GM11168 (cell line): ENCODE measurements around the gene SLC29A2.

Experiments used
- in situ Hi-C: fragments of 300-500 bp; cut with MboI; formaldehyde crosslinking; loops from one replicate; pipeline ENCODE4 v1.12.0; 2022; ENCODE audit warnings: low sequenced_read_pairs; ENCODE audit not compliant: unreplicated experiment

The SLC29A2 gene

GRCh38 chr11:66335531-66336233, 35.9 kb downstream of the SLC29A2 start:
- in situ Hi-C loops: no loop called here

DNA sequence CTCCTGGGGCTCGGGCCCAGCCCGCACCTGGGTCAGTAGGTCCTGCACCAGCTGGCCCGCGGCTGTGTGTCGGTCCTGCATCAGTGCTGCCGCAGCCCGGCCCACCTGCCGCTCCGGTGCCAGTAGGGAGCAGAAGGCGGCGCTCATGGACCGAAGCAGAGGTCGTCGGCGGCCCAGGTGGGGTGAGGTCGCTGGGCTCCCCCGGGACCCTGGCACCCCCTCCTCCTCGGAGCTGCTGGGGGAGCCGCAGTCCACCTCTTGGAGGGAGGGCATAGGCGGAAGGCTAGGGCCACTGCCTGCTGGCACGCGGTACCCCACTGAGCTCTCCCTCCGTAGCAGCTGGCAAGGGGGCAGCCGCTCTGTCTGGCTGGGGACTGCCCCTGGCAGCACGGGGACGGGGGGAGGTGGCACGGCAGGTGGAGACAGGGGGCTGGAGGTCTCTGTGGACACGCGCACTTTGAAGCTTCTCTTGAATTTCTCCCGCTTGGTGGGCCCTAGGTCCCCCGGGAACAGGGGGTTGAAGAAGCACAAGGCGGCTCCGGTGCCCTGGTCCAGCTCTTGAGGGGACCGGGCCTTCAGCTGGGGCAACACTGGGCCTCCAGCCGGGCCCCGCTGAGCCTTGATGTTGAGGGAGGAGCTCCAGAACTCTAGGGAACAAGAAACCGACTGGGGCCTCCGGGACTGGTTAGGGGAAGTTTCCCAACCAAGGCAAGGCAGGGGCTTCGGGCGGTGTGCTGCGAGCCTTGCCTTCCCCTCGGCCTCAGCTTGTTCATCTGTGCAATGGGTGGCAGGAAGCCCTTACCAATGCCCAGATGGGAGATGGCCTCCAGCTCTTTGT, 36.7 kb downstream of the SLC29A2 start:
- in situ Hi-C loops: no loop called here

GRCh38 chr11:66333896-66334604, 37.5 kb downstream of the SLC29A2 start:
- in situ Hi-C loops: no loop called here

DNA sequence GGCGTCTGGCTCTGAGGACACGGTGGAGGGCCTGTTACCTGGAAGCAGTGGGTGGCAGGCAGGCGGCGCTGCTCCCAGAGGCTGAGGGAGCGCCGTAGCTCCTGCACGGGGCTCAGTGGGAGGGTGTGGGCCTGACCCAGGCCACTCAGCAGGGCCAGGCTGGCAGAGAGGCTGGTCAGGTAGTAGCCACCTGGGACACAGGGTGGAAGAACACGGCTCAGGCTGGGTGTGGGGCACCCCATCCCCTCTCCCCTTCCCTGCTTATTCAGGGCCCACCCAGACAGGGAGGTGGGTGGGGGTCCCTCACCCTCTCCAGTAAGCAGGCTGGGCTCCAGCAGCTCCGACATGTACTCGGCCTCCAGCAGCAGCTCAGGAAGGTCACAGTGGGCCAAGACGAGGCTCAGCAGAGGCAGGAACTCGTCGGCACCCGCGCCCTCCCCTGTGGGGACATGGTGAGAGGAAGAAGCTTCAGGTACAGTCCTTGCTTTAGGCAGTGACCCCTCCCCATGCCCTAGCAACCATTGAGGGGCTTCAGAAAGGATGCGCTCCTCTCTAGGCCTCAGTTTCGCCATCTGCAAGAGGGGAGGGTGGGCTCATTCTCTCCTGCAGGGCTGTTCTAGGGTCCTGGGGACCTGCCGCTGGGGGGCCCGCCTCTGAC, 38.2 kb downstream of the SLC29A2 start:
- in situ Hi-C loops: no loop called here

- in situ Hi-C loops: no loop called here
Measured at GRCh38 chr11:66332371-66333219, 39.0 kb downstream of the SLC29A2 start.

DNA sequence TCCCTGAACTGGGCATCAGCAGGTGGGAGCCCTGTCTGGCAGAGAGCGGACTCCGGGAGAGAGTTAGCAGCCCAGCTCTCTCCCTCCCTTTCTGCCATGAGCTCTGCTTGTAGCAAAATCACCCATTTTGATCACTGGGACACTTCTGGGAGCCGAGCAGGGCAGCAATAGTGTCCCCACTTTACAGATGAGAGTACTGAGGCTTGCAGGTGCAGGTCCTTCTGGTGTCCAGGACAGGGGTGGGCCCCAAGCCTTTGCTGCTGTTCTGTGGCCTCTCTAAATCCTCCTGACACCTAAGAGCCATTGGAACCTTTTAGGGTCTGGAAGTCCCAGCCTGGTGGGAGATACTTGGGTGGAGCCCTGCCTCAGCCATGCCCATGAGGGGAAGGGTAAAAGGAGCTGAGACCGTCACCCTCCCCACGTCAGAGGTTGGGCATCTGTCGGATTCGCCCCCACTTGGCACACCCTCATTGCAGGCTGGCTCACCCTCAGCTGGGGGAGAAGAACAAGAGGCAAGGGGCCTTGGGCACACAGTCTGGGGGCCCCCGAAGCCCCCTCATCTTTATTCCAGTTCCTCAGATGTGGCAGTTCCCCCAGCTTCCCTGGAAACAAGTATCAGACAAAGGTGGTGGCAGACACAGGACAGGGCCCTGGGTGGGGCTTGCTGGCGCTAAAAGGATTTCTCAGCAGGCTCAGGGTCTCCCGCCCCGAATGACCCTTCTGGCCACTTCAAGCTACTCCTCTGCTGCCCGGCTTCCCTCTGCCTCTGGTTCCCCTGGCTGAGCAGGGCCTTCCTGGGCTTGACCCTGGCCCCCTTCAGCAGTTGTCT, 39.8 kb downstream of the SLC29A2 start:
- in situ Hi-C loops: no loop called here

DNA sequence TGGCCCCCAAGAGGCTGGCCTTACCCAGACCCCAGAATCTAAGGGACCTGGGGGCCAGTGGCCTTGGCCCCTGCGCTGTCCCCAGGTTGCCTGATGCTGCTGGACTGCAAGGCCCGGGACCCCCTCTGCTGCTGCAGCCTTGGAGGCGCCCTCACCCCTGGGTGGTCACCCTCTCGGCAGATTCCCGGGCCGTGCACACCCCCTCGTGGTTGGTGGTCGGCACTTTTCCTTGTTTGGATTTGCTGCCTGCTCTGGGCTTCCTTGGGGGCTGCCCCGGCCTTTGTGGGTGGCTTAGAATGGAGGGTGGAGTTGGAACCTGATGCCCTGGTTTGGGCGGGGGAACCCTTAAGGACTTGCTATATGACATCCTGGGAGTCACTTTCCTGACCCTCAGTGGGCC, 40.6 kb downstream of the SLC29A2 start:
- in situ Hi-C loops: no loop called here

GRCh38 chr11:66329165-66329673, 42.3 kb downstream of the SLC29A2 start:
- in situ Hi-C loops: no loop called here

- in situ Hi-C loops: no loop called here
Measured at GRCh38 chr11:66328302-66329144, 43.0 kb downstream of the SLC29A2 start.

GRCh38 chr11:66328031-66328301, 43.6 kb downstream of the SLC29A2 start:
- in situ Hi-C loops: no loop called here

DNA sequence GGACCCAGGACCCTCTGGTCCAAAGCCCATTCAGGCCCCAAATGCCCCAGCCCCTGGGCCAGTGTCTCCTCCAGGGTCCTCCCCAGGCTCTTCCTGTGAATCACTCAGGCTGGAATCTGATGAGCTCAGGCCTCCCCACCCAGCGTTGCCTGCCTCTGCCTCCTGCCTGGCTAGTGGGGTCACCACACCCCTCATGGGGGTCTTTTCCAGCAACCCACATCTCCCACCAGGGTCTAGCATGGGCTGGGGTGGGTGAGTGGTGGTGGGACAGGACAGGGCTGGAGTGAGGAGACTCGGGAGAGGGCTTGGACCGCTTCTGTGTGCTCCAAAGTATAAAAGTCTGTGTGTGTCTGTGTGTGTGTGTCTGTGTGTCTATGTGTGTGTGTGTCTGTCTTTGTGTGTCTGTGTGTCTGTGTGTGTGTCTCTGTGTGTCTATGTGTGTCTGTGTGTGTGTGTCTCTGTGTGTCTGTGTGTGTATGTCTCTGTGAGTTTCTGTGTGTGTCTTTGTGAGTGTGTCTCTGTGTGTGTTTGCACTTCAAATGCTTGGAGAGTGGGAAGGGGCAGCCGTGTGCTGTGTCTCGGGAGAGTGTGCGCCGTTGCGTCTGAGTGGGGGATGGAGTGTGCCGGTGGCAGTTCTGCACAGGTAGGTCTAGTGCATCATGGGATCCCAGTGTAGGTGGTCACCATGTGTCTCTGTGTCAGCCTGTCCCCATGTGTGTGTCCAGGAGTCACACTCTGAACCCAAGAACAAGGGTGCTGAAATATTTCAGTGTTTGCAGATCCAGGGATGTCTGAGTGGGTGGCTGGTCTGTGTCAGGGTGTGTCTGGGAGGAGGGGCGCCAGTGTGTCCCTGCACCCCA, 44.2 kb downstream of the SLC29A2 start:
- in situ Hi-C loops: no loop called here

DNA sequence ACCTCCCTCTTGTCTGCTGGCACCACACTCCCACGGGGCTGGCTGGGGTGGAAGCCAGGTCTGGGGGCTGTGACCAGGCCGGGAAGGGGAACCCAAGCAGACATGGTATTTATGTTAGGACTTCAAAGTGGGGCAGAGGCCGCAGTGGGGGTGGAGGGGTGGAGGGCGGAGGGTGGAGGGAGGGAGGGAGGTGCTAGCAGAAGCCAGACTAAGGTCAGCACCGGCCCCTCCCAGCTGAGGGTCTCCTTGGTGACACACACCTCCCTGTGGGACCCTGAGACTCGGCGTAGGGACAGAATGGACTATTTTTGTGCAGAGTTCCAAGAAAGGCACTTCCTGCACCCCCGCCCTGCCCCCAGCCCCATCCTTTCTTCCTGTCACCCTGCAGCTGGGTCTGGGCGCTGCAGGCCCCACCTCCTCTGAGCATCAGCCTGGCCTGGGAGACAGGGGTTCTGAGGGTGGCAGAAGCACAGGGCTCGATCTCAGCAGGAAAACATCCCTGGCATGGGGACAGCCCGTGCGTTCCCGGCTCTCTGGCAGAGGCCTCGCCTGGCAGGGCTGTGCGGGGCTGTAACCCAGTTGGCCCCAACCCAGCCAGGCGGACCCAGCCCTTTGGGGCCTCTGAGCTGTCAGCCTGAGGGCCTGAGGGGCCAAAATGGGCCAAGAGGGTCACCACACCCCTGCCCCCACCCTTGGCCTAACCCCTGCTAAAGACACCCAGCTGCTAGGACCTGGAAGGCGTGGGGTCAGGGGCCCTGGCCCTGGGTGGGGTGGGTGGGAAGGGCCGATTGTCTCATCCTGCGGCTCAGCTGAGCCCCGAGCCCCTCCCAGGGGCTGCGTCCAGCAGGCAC, 45.1 kb downstream of the SLC29A2 start:
- in situ Hi-C loops: no loop called here

GRCh38 chr11:66325263-66325671, 46.3 kb downstream of the SLC29A2 start:
- in situ Hi-C loops: no loop called here

DNA sequence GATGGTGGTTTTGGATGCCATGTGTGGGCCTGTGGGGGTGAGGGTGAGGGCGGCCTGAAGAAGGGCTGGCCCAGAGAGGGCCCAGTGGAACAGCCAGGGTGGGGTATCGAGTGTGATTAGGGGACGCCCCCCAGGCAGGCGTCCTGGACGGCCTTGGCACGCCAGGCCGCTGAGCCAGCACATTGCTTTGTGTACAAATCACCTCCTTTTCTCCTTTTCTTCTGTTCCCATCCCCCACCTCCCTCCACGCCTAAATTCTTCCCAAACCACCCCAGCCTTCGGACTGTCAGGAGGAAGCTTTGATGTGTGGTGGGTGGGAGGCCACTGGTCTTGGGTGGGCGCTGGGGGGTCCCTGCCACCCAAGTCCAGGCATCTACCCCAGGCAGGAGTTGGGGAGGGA, 46.9 kb downstream of the SLC29A2 start:
- in situ Hi-C loops: no loop called here

DNA sequence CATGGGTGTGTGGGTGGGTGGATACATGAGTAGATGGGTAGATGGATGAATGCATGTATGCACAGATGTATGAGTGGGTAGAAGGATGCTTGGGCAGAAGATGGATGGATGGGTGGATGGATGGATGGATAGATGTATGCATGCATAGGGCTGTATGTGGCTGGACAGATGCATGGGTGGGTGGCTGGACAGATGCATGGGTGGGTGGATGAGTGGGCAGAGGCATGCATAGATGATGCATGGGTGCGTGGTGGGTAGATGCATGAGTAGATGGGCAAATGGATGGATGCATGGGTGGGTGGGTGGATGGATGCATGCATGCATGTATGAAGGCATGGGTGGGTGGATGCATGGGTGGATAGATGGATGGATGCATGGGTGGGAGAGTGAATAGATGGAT, 47.9 kb downstream of the SLC29A2 start:
- in situ Hi-C loops: no loop called here

DNA sequence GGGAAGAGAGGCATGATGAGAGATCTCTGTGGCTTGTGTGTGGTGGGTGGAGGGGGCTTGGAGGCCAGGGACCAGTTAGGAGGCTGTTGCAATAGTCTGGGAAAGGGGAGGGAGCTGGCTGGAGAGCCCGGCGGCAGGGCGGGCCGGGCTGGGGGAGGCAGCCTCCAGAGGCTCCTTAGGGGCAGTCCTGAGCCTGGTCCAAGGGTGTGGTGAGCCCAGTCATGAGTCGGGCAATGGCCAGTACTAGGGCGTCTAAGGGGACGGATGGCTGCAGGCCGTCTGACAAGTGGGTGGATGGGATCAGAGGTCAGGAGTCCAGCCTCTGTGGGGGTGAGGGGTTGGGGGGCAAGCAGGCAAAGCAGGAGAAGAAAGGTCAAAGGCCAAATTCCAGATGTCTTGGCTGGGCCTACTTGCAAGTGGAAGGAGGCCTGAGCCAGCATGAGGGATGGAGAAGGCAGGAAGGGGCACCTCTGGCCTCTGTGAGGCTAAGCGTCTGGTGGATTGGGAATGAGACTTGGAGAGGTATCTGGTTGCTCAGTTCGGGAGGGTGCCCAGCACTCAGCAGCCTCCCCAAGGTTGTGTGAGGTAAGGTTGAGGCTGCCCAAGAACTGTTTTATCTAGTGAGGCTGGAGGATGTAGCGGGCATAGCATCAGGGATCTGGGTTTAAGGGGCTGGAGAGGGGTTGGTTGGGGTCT, 48.7 kb downstream of the SLC29A2 start:
- in situ Hi-C loops: no loop called here
